NB4 (cell line): Measurements from ENCODE around the gene MPPED1.

Experiments used
- CTCF ChIP-seq: IDR thresholded peaks from one replicate; pipeline ENCODE4 v1.5.1; 2012; ENCODE audit warnings: low read depth, low read length
- MAX ChIP-seq: IDR thresholded peaks from 2 replicates; pipeline ENCODE4 v1.6.1; 2011; ENCODE audit warnings: low read depth, low read length
- MYC ChIP-seq: IDR thresholded peaks from 2 replicates; pipeline ENCODE4 v1.6.1; 2011; ENCODE audit warnings: low read depth, low read length
- POLR2A ChIP-seq: IDR thresholded peaks from 2 replicates; pipeline ENCODE4 v1.6.1; 2011; ENCODE audit warnings: mild to moderate bottlenecking; ENCODE audit not compliant: insufficient read length; ENCODE audit errors: extremely low read depth

- TF ChIP-seq CTCF (no peak), POLR2A (no peak), MAX (no peak), MYC (no peak)
Observed at GRCh38 chr22:43540529-43540923, 128.7 kb downstream of the MPPED1 start.
